H9 (cell line): ENCODE data around the gene NTSR2. TPM values are rescaled to one million over a fixed set of nuclear protein-coding genes. Genes with fewer than 3 reads are reported as not detected.

Source experiments
- DNase-seq: peaks from one replicate; pipeline ENCODE4 v3.0.0-alpha.2; 2017
- H2AFZ ChIP-seq: one replicate; pipeline ENCODE4 v1.6.1; 2013; ENCODE audit warnings: mild to moderate bottlenecking, low read length, control low read depth, moderate library complexity
- H2AK5ac ChIP-seq: 2 replicates; pipeline ENCODE4 v1.6.1; 2013; ENCODE audit warnings: low read length, control low read depth, mixed read lengths; ENCODE audit not compliant: insufficient read length
- H2BK120ac ChIP-seq: one replicate; pipeline ENCODE4 v1.6.1; 2013; ENCODE audit warnings: low read depth, mild to moderate bottlenecking, low read length, control low read depth, inconsistent platforms; ENCODE audit not compliant: poor library complexity, severe bottlenecking
- H2BK12ac ChIP-seq: 2 replicates; pipeline ENCODE4 v1.6.1; 2013; ENCODE audit warnings: low read length, control low read depth, mixed read lengths, low read depth; ENCODE audit not compliant: insufficient read length
- H2BK15ac ChIP-seq: 2 replicates; pipeline ENCODE4 v1.6.1; 2013; ENCODE audit warnings: low read depth, low read length, control low read depth
- H2BK20ac ChIP-seq: one replicate; pipeline ENCODE4 v1.6.1; 2013; ENCODE audit warnings: low read depth, mild to moderate bottlenecking, low read length, control low read depth, inconsistent platforms; ENCODE audit not compliant: poor library complexity, severe bottlenecking
- H2BK5ac ChIP-seq: 2 replicates; pipeline ENCODE4 v1.6.1; 2013; ENCODE audit warnings: low read length, control low read depth, mixed read lengths; ENCODE audit not compliant: insufficient read length
- H3K14ac ChIP-seq: 2 replicates; pipeline ENCODE4 v1.6.1; 2013; ENCODE audit warnings: low read length, control low read depth; ENCODE audit not compliant: insufficient read depth
- H3K18ac ChIP-seq: 2 replicates; pipeline ENCODE4 v1.6.1; 2013; ENCODE audit warnings: low read depth, mild to moderate bottlenecking, mixed read lengths, low read length, control low read depth; ENCODE audit not compliant: insufficient read length
- H3K23ac ChIP-seq: 2 replicates; pipeline ENCODE4 v1.6.1; 2013; ENCODE audit warnings: low read length, control low read depth, mixed read lengths, low read depth; ENCODE audit not compliant: insufficient read length
- H3K23me2 ChIP-seq: 2 replicates; pipeline ENCODE4 v1.6.1; 2013; ENCODE audit warnings: low read depth, mild to moderate bottlenecking, mixed read lengths, low read length, control low read depth; ENCODE audit not compliant: insufficient read length, poor library complexity, severe bottlenecking
- H3K27ac ChIP-seq: 2 replicates; pipeline ENCODE4 v1.5.1; 2013; ENCODE audit warnings: low read length, control low read depth, mixed read lengths, low read depth; ENCODE audit not compliant: insufficient read length
- H3K27me3 ChIP-seq: 2 replicates; pipeline ENCODE4 v1.6.1; 2013; ENCODE audit warnings: low read length, control low read depth, inconsistent platforms; ENCODE audit not compliant: insufficient read depth
- H3K4ac ChIP-seq: 2 replicates; pipeline ENCODE4 v1.6.1; 2013; ENCODE audit warnings: low read depth, mild to moderate bottlenecking, control low read depth, inconsistent platforms, low read length, moderate library complexity
- H3K4me1 ChIP-seq: 2 replicates; pipeline ENCODE4 v1.6.1; 2013; ENCODE audit warnings: low read length, control low read depth, inconsistent platforms; ENCODE audit not compliant: insufficient read depth
- H3K4me2 ChIP-seq: 2 replicates; pipeline ENCODE4 v1.6.1; 2013; ENCODE audit warnings: low read length, control low read depth, mixed read lengths; ENCODE audit not compliant: insufficient read length, insufficient read depth
- H3K56ac ChIP-seq: 2 replicates; pipeline ENCODE4 v1.6.1; 2013; ENCODE audit warnings: low read depth, mild to moderate bottlenecking, mixed read lengths, low read length, control low read depth; ENCODE audit not compliant: insufficient read length
- H3K79me1 ChIP-seq: 2 replicates; pipeline ENCODE4 v1.6.1; 2013; ENCODE audit warnings: low read depth, mild to moderate bottlenecking, moderate library complexity, low read length, control low read depth, inconsistent platforms; ENCODE audit not compliant: insufficient read depth, poor library complexity, severe bottlenecking
- H3K79me2 ChIP-seq: 2 replicates; pipeline ENCODE4 v1.6.1; 2013; ENCODE audit warnings: low read length, control low read depth, inconsistent platforms; ENCODE audit not compliant: insufficient read depth
- H3K9ac ChIP-seq: 2 replicates; pipeline ENCODE4 v1.6.1; 2013; ENCODE audit warnings: low read length, control low read depth, mixed read lengths; ENCODE audit not compliant: insufficient read length; ENCODE audit errors: extremely low read depth
- H3K9me3 ChIP-seq: one replicate; pipeline ENCODE4 v1.6.1; 2013; ENCODE audit warnings: low read depth, low read length, inconsistent platforms; ENCODE audit not compliant: control insufficient read depth
- H3T11ph ChIP-seq: one replicate; pipeline ENCODE4 v1.6.1; 2013; ENCODE audit warnings: mild to moderate bottlenecking, low read length, control low read depth, inconsistent platforms
- H4K20me1 ChIP-seq: one replicate; pipeline ENCODE4 v1.6.1; 2013; ENCODE audit not compliant: control insufficient read depth, insufficient read length, insufficient read depth
- H4K5ac ChIP-seq: 2 replicates; pipeline ENCODE4 v1.6.1; 2013; ENCODE audit warnings: low read depth, mild to moderate bottlenecking, mixed read lengths, low read length, control low read depth; ENCODE audit not compliant: insufficient read length
- H4K8ac ChIP-seq: replicated peaks from 2 replicates; pipeline ENCODE4 v1.6.1; 2013; ENCODE audit warnings: low read length, control low read depth, mixed read lengths, low read depth; ENCODE audit not compliant: insufficient read length
- H4K91ac ChIP-seq: 2 replicates; pipeline ENCODE4 v1.6.1; 2013; ENCODE audit warnings: low read depth, mild to moderate bottlenecking, moderate library complexity, mixed read lengths, low read length, control low read depth; ENCODE audit not compliant: insufficient read length
- H3K27ac Mint-ChIP-seq, 3 experiments: 2 replicates in 2 of 3; 3 replicates in 1 of 3; pipeline ENCODE4 v1.8.0; 2020 to 2021; ENCODE audit warnings: mixed read lengths in 3 of 3, mild to moderate bottlenecking in 1 of 3, moderate library complexity in 1 of 3
- H3K27me3 Mint-ChIP-seq: 2 replicates; pipeline ENCODE4 v1.8.0; 2021; ENCODE audit warnings: low read depth, mild to moderate bottlenecking, moderate library complexity, mixed read lengths
- H3K36me3 Mint-ChIP-seq, 3 experiments: 2 replicates in 2 of 3; 3 replicates in 1 of 3; pipeline ENCODE4 v1.8.0; 2020 to 2021; ENCODE audit warnings: low read depth in 3 of 3, mixed read lengths in 3 of 3; ENCODE audit not compliant: insufficient read depth in 1 of 3
- H3K4me1 Mint-ChIP-seq, 2 experiments: 2 replicates each; pipeline ENCODE4 v1.8.0; 2020; ENCODE audit warnings: mixed read lengths in 2 of 2
- H3K4me3 Mint-ChIP-seq, 2 experiments: 2 replicates in 1 of 2; 3 replicates in 1 of 2; pipeline ENCODE4 v1.8.0; 2020 to 2021; ENCODE audit warnings: mild to moderate bottlenecking in 2 of 2, mixed read lengths in 2 of 2, moderate library complexity in 1 of 2
- H3K9me3 Mint-ChIP-seq, 2 experiments: 2 replicates in 1 of 2; 3 replicates in 1 of 2; pipeline ENCODE4 v1.8.0; 2020; ENCODE audit warnings: mild to moderate bottlenecking in 2 of 2, mixed read lengths in 2 of 2, moderate library complexity in 1 of 2
- CTCF ChIP-seq: fragments of 200-600 bp; sonication (generic); conservative IDR thresholded peaks from 3 replicates; pipeline ENCODE4 v1.8.0; 2021; ENCODE audit warnings: antibody characterized with exemption, mild to moderate bottlenecking
- WGBS: extraction: QIAGEN DNeasy Blood & Tissue Kit; methylation state at CpG from one replicate; pipeline ENCODE4 v1.1.7; 2013; ENCODE audit warnings: missing lambda C conversion rate, low lambda C conversion rate, mixed read lengths; ENCODE audit not compliant: insufficient read length; ENCODE audit errors: extremely low coverage; 5-methylcytosine and 5-hydroxymethylcytosine counted together
- total RNA-seq: library from RNA; stranded (reverse); gene quantifications from 2 replicates; pipeline ENCODE4 v1.2.1, GENCODE V29; 2021

NTSR2 gene
- total RNA-seq, 1 experiment from 2014 or later, result not detected

GRCh38 chr2:11702946-11703345 lies 33.0 kb upstream of the NTSR2 start:
- Histone ChIP-seq H3K56ac (no peak overlapping the region), H3K18ac (no peak overlapping the region), H3K27ac (no peak overlapping the region), H3K9me3 (no peaks in the 10 kb centered on the region), H4K91ac (no peak overlapping the region), H3K23ac (no peak overlapping the region), H3K14ac (no peak overlapping the region), H2BK120ac (no peak overlapping the region), H3K9ac (no peak overlapping the region), H4K8ac (no peak overlapping the region), H3K79me1 (no peaks in the 10 kb centered on the region), H4K5ac (no peak overlapping the region), H3K4me1 (no peaks in the 10 kb centered on the region), H2BK20ac (no peak overlapping the region), H3K4ac (no peak overlapping the region), H2AK5ac (no peak overlapping the region), H2BK12ac (no peak overlapping the region), H3T11ph (no peak overlapping the region), H4K20me1 (no peaks in the 10 kb centered on the region), H2AFZ (no peak overlapping the region), H3K27me3 (no peaks in the 10 kb centered on the region), H2BK5ac (no peak overlapping the region), H3K4me2 (no peak overlapping the region), H3K79me2 (no peaks in the 10 kb centered on the region), H2BK15ac (no peak overlapping the region), H3K23me2 (no peaks in the 10 kb centered on the region)
- DNase-seq, result no peak
- no peak overlapping the region for H3K4me3 Mint-ChIP-seq
- H3K36me3 Mint-ChIP-seq, result peaks cover 0 to 5% (median 4%) of the 10 kb centered on the region in 3 experiments; a peak in 5 of 7 replicates
- peaks cover 6% of the 10 kb centered on the region for H3K27me3 Mint-ChIP-seq
- no CpG with 5 or more reads among the region's 2 CpGs for WGBS
- H3K27ac Mint-ChIP-seq, result no peak overlapping the region
- peaks cover 5 to 9% of the 10 kb centered on the region in 2 experiments for H3K9me3 Mint-ChIP-seq
- no peak for TF ChIP-seq CTCF
- no peaks in the 10 kb centered on the region for H3K4me1 Mint-ChIP-seq
